GM21619 (cell line): ENCODE measurements around the gene SH3D21.

Experiments used
- ATAC-seq: cut with Tn5 transposase; IDR thresholded peaks from one replicate; pipeline ENCODE4 v1.9.1; 2021; ENCODE audit not compliant: unreplicated experiment

SH3D21 gene

GRCh38 chr1:36306210-36306901, at the start of gene SH3D21:
Gene SH3D21 (plus strand): TSS chr1:36306368. CDS start chr1:36306421, 53 bp downstream.
- ATAC-seq: peak; percentile 39

GRCh38 chr1:36256558-36257374, 49.4 kb upstream of the SH3D21 start:
- no peak for ATAC-seq

GRCh38 chr1:36257375-36257767, 48.8 kb upstream of the SH3D21 start:
- ATAC-seq: no peak

- no peak for ATAC-seq
These were observed 47.2 kb upstream of the SH3D21 start for GRCh38 chr1:36258960-36259344.

- ATAC-seq: no peak
These were observed 37.2 kb upstream of the SH3D21 start for GRCh38 chr1:36268981-36269380.

- no peak for ATAC-seq
These were observed 36.7 kb upstream of the SH3D21 start for GRCh38 chr1:36269408-36269838.

GRCh38 chr1:36273024-36273423, 33.1 kb upstream of the SH3D21 start:
- no peak for ATAC-seq

GRCh38 chr1:36274201-36274600, 32.0 kb upstream of the SH3D21 start:
- no peak for ATAC-seq

GRCh38 chr1:36276688-36277087, 29.5 kb upstream of the SH3D21 start:
- ATAC-seq: no peak

GRCh38 chr1:36279110-36279788, 26.9 kb upstream of the SH3D21 start:
- no peak for ATAC-seq

GRCh38 chr1:36279789-36280296, 26.3 kb upstream of the SH3D21 start:
- ATAC-seq: no peak

GRCh38 chr1:36284061-36284460, 22.1 kb upstream of the SH3D21 start:
- ATAC-seq: no peak

- no peak for ATAC-seq
These were observed 21.7 kb upstream of the SH3D21 start for GRCh38 chr1:36284517-36284916.

GRCh38 chr1:36285443-36286101, 20.6 kb upstream of the SH3D21 start:
- no peak for ATAC-seq

- no peak for ATAC-seq
These were observed 19.4 kb upstream of the SH3D21 start for GRCh38 chr1:36286802-36287201.

- no peak for ATAC-seq
These were observed 18.6 kb upstream of the SH3D21 start for GRCh38 chr1:36287595-36287994.

- no peak for ATAC-seq
These were observed 10.8 kb upstream of the SH3D21 start for GRCh38 chr1:36295390-36295789.

GRCh38 chr1:36297062-36297461, 9.1 kb upstream of the SH3D21 start:
- ATAC-seq: no peak

- no peak for ATAC-seq
These were observed 7.5 kb upstream of the SH3D21 start for GRCh38 chr1:36298640-36299039.

- no peak for ATAC-seq
These were observed 5.6 kb upstream of the SH3D21 start for GRCh38 chr1:36300526-36300925.

- ATAC-seq: no peak
These were observed 4.9 kb upstream of the SH3D21 start for GRCh38 chr1:36301220-36301619.
